Left cardiac atrium (tissue), 4 donors: ENCODE measurements around the gene ABCC3. TPM values are rescaled to one million over a fixed set of nuclear protein-coding genes. Genes with fewer than 3 reads are reported as not detected.

Experiments used
- ATAC-seq, 2 donors: fragments of 200-7000 bp; cut with Tn5 transposase; one replicate each; pipeline ENCODE4 v1.9.1; 2020; ENCODE audit warnings: mild to moderate bottlenecking in 2 of 2, moderate library complexity in 2 of 2
- DNase-seq: peaks from one replicate; pipeline ENCODE4 v3.0.0-alpha.2; 2020
- intact Hi-C, 2 donors: fragments of 100-400 bp; cut with DNase I; formaldehyde crosslinking; loops; one replicate each; pipeline versions ENCODE4 v1.14.1 to v1.15.1; 2022 to 2023
- total RNA-seq, 2 donors: library from RNA; stranded (reverse); fragmentation: NEBNext Ultra II Directional; extraction: Animal tissue kit (Norgen Biotek cat#: 25700); gene quantifications; one replicate each; pipeline ENCODE4 v1.2.1, GENCODE V29; 2021
- donor health status: DM: no; HTN: yes; CAD: no.
- donor health status: DM: no; HTN: yes; CAD: no; lungs with severe emphysema.
- donor health status: DM: yes; HTN: yes; CAD: no.
- donor health status: Dilated cardiomyopathy.

The ABCC3 gene
- total RNA-seq, 2 donors from 2014 or later = 1.4 to 5.2 TPM

GRCh38 chr17:50660042-50660886, 25.6 kb downstream of the ABCC3 start:
- ATAC-seq (peak; percentile 66 to 68), DNase-seq (peak; percentile 65)
- intact Hi-C loops = no loop called here

- ATAC-seq (peak; percentile 2 to 7), DNase-seq (no peak)
- intact Hi-C loops = no loop called here
These were observed 26.2 kb downstream of the ABCC3 start for GRCh38 chr17:50660887-50661345.

- DNase-seq (no peak), ATAC-seq (no peak)
- intact Hi-C loops = no loop called here
These were observed 26.7 kb downstream of the ABCC3 start for GRCh38 chr17:50661348-50661747.

GRCh38 chr17:50661795-50662391, 27.2 kb downstream of the ABCC3 start:
- intact Hi-C loops = no loop called here
- ATAC-seq (peak; percentile 25 to 70), DNase-seq (peak; percentile 62)

- ATAC-seq (no peak), DNase-seq (no peak)
- intact Hi-C loops = no loop called here
These were observed 28.0 kb downstream of the ABCC3 start for GRCh38 chr17:50662632-50663225.

GRCh38 chr17:50663812-50664374, 29.2 kb downstream of the ABCC3 start:
- intact Hi-C loops = no loop called here
- ATAC-seq = no peak
- DNase-seq = no peak

- ATAC-seq (no peak), DNase-seq (no peak)
- intact Hi-C loops = no loop called here
These were observed 30.2 kb downstream of the ABCC3 start for GRCh38 chr17:50664788-50665458.

GRCh38 chr17:50665838-50666237, 31.2 kb downstream of the ABCC3 start:
- intact Hi-C loops = no loop called here
- ATAC-seq (no peak), DNase-seq (no peak)

- ATAC-seq (no peak), DNase-seq (no peak)
- intact Hi-C loops = no loop called here
These were observed 31.6 kb downstream of the ABCC3 start for GRCh38 chr17:50666316-50666715.

GRCh38 chr17:50667259-50668024, 32.8 kb downstream of the ABCC3 start:
- DNase-seq (no peak), ATAC-seq (no peak)
- intact Hi-C loops = no loop called here

GRCh38 chr17:50668025-50668837, 33.5 kb downstream of the ABCC3 start:
- intact Hi-C loops = no loop called here
- ATAC-seq (peak in 1 of 2 donors; percentile 9), DNase-seq (no peak)

- DNase-seq (no peak), ATAC-seq (no peak)
- intact Hi-C loops = no loop called here
These were observed 34.3 kb downstream of the ABCC3 start for GRCh38 chr17:50668838-50669581.

GRCh38 chr17:50672071-50672470, 37.4 kb downstream of the ABCC3 start:
- intact Hi-C loops = no loop called here

GRCh38 chr17:50672831-50673551, 38.3 kb downstream of the ABCC3 start:
- ATAC-seq = peak; percentile 84 to 95
- peak; percentile 73 for DNase-seq
- intact Hi-C loops = no loop called here

More at GRCh38 chr17:50672071-50672470, 37.4 kb downstream of the ABCC3 start:
- DNase-seq = no peak
- ATAC-seq = no peak

- no peak for DNase-seq
- intact Hi-C loops = loop anchor here in 1 of 2 donors (5.0 kb wide), 1 partner anchor 43 kb away; the partner anchor contains the start of gene ABCC3
- no peak for ATAC-seq
These were observed 40.5 kb downstream of the ABCC3 start for GRCh38 chr17:50675190-50675589.

GRCh38 chr17:50675627-50676026, 40.9 kb downstream of the ABCC3 start:
- ATAC-seq (no peak), DNase-seq (peak; percentile 18)
- intact Hi-C loops = loop anchor here in 1 of 2 donors (5.0 kb wide), 1 partner anchor 43 kb away; the partner anchor contains the start of gene ABCC3
